ENCODE data around the gene ZBTB40.
A peak's percentile ranks its signal among the peaks of the same experiment; 100 is the strongest.

DNA sequence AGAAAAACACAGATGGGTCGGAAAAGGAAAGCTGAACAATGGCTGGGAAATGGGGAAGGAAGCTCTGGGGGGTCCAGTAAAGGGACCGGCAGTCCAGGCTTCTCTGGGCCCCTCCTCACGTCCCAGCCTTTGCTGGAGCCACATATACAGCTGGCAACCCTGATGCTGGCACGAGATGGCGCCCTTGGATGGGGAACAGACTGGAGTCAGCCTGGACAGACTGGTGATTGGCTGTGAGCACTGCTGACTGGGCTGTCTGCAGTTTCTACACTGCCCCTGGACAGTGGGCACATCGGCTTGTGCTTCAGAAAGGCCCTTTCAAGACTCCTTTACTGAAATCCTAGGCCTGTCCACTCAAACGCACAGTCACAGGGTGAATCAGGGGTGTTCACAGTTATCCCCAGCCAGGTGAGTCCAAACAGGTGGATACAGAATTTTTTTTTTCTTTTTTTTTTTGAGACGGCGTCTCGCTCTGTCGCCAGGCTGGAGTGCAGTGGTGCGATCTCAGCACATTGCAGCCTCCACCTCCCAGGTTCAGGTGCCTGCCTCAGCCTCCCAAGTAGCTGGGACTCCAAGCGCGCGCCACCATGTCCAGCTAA, 31.1 kb upstream of the ZBTB40 start:
- no peak for TF ChIP-seq EZH2 (IDR thresholded peaks at IDR 0.05; ENCODE audit: borderline replicate concordance, low read depth, low read length, severe bottlenecking)
- TF ChIP-seq, protein P1, sequence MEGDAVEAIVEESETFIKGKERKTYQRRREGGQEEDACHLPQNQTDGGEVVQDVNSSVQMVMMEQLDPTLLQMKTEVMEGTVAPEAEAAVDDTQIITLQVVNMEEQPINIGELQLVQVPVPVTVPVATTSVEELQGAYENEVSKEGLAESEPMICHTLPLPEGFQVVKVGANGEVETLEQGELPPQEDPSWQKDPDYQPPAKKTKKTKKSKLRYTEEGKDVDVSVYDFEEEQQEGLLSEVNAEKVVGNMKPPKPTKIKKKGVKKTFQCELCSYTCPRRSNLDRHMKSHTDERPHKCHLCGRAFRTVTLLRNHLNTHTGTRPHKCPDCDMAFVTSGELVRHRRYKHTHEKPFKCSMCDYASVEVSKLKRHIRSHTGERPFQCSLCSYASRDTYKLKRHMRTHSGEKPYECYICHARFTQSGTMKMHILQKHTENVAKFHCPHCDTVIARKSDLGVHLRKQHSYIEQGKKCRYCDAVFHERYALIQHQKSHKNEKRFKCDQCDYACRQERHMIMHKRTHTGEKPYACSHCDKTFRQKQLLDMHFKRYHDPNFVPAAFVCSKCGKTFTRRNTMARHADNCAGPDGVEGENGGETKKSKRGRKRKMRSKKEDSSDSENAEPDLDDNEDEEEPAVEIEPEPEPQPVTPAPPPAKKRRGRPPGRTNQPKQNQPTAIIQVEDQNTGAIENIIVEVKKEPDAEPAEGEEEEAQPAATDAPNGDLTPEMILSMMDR (IDR thresholded peaks at IDR 0.05; ENCODE audit: borderline replicate concordance, extremely low read depth, low read length, poor library complexity, severe bottlenecking), result peak; percentile 84

Measured in DND-41 (cell line).